Large intestine (tissue), 3 donors: ENCODE data around the gene SCRN1. TPM values are rescaled to one million over a fixed set of nuclear protein-coding genes. Genes with fewer than 3 reads are reported as not detected.
"Not testable (repeated sequence)": the region's sequence is repeated elsewhere in the genome, so short reads cannot be mapped to it uniquely, and the experiment has no call there.

Source experiments
- DNase-seq, 2 donors: peaks; one replicate each; pipeline versions ENCODE4 v3.0.0 to v3.0.0-alpha.2; 2013
- H3K27ac ChIP-seq: one replicate; pipeline ENCODE4 v1.5.1; 2013; ENCODE audit warnings: low read length
- H3K27me3 ChIP-seq: 2 replicates; pipeline ENCODE4 v1.6.1; 2013; ENCODE audit warnings: low read length; ENCODE audit not compliant: control insufficient read depth, insufficient read depth
- H3K36me3 ChIP-seq: 2 replicates; pipeline ENCODE4 v1.6.1; 2013; ENCODE audit warnings: low read length; ENCODE audit not compliant: control insufficient read depth, insufficient read depth
- H3K4me1 ChIP-seq: one replicate; pipeline ENCODE4 v1.6.1; 2013; ENCODE audit warnings: low read length; ENCODE audit not compliant: control insufficient read depth, insufficient read depth
- H3K4me3 ChIP-seq: one replicate; pipeline ENCODE4 v1.5.1; 2013; ENCODE audit warnings: low read length
- H3K9me3 ChIP-seq: one replicate; pipeline ENCODE4 v1.6.1; 2013; ENCODE audit warnings: mild to moderate bottlenecking, low read depth, low read length, moderate library complexity; ENCODE audit not compliant: control insufficient read depth
- WGBS: methylation state at CpG from one replicate; pipeline ENCODE4 v1.1.5; 2013; ENCODE audit warnings: low lambda C conversion rate; ENCODE audit not compliant: insufficient coverage; 5-methylcytosine and 5-hydroxymethylcytosine counted together
- polyA plus RNA-seq: library from polyadenylated mRNA; unstranded; fragments of 120-200 nt; gene quantifications from one replicate; pipeline ENCODE4 v1.2.1, GENCODE V29; 2013

The SCRN1 gene
- polyA plus RNA-seq, 1 donor: 25.2 TPM

- H3K4me3 ChIP-seq: no peak overlapping the region
- H3K27me3 ChIP-seq: no peaks in the 10 kb centered on the region
- WGBS: no CpG with 5 or more reads among the region's 4 CpGs
- H3K27ac ChIP-seq: no peak overlapping the region
- H3K36me3 ChIP-seq: peaks cover 28% of the 10 kb centered on the region
- DNase-seq: no peak
- no peaks in the 10 kb centered on the region for H3K4me1 ChIP-seq
- no peaks in the 10 kb centered on the region for H3K9me3 ChIP-seq
Measured at GRCh38 chr7:29891766-29892165, 97.8 kb downstream of the SCRN1 start.

DNA sequence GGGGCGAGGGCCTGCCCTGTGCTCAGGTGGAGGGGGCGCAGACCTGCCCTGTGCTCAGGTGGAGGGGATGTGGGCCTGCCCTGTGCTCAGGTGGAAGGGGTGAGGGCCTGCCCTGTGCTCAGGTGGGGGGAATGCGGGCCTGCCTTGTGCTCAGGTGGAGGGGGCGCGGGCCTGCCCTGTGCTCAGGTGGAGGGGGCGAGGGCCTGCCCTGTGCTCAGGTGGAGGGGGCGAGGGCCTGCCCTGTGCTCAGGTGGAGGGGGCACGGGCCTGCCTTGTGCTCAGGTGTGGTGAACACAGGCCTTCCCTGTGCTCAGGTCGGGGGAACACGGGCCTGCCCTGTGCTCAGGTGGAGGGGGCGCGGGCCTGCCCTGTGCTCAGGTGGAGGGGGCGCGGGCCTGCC lies 98.8 kb downstream of the SCRN1 start:
- not testable (repeated sequence) for H3K4me1 ChIP-seq, H3K27me3 ChIP-seq, H3K4me3 ChIP-seq, H3K27ac ChIP-seq, H3K9me3 ChIP-seq, DNase-seq
- peaks cover 30% of the 10 kb centered on the region for H3K36me3 ChIP-seq
- no CpG with 5 or more reads among the region's 14 CpGs for WGBS

DNA sequence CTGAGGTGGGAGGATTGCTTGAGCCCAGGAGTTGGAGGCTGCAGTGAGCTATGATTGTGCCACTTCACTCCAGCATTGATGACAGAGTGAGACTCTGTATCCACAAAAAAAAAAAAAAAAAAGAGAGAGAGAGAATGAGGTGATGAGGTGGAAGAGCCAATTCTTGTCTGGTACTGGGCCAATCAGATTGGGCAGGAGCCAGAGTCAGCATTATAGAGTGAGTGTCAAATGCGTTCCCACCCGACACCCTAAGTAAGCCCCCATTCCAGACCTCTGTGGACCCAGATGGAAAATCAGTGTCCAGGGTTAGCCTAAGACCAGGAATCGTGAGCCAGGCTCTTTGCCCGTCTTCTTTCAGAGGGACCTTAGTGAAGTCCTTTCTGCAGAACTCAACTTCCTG lies 99.3 kb downstream of the SCRN1 start:
- no peaks in the 10 kb centered on the region for H3K4me1 ChIP-seq
- H3K9me3 ChIP-seq: no peaks in the 10 kb centered on the region
- no peaks in the 10 kb centered on the region for H3K27me3 ChIP-seq
- no peak for DNase-seq
- H3K27ac ChIP-seq: no peak overlapping the region
- no CpG with 5 or more reads among the region's 4 CpGs for WGBS
- no peak overlapping the region for H3K4me3 ChIP-seq
- peaks cover 30% of the 10 kb centered on the region for H3K36me3 ChIP-seq

- no peaks in the 10 kb centered on the region for H3K4me1 ChIP-seq
- H3K4me3 ChIP-seq: no peak overlapping the region
- WGBS: no CpG with 5 or more reads among the region's 5 CpGs
Measured at GRCh38 chr7:29889288-29889687, 100.3 kb downstream of the SCRN1 start.

GRCh38 chr7:29888006-29888405 lies 101.6 kb downstream of the SCRN1 start:
- H3K9me3 ChIP-seq: no peaks in the 10 kb centered on the region
- peaks cover 3% of the 10 kb centered on the region for H3K27me3 ChIP-seq
- peaks cover 28% of the 10 kb centered on the region for H3K36me3 ChIP-seq
- DNase-seq: no peak
- no peak overlapping the region for H3K4me3 ChIP-seq
- no peaks in the 10 kb centered on the region for H3K4me1 ChIP-seq
- no CpG with 5 or more reads among the region's 7 CpGs for WGBS
- H3K27ac ChIP-seq: no peak overlapping the region

More at GRCh38 chr7:29889288-29889687, 100.3 kb downstream of the SCRN1 start:
- DNase-seq: no peak
- peaks cover 30% of the 10 kb centered on the region for H3K36me3 ChIP-seq
- no peak overlapping the region for H3K27ac ChIP-seq
- no peaks in the 10 kb centered on the region for H3K9me3 ChIP-seq
- H3K27me3 ChIP-seq: no peaks in the 10 kb centered on the region

DNA sequence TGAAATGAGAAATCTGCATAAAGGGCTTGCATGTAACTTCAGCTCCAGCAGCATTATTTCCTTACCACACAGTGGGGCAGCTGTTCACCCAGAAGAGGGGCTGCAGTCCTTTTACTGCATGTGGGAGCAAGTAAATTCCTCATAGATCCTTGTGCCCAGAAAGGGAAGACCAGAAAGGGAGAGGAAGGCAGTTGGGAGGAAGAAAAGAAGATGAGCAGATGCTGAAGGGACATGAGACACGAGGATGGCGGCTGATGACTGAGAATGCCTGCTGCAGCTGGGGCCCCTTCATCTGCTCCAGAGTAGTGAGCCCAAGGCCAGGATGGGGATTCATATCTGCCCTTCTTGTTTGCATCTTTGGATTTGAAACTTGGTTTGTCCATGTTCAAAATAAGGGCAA lies 102.8 kb downstream of the SCRN1 start:
- WGBS: no CpG with 5 or more reads among the region's 2 CpGs
- Histone ChIP-seq H3K4me1 (no peaks in the 10 kb centered on the region), H3K27me3 (peaks cover 3% of the 10 kb centered on the region), H3K36me3 (peaks cover 24% of the 10 kb centered on the region), H3K27ac (no peak overlapping the region), H3K4me3 (no peak overlapping the region), H3K9me3 (no peaks in the 10 kb centered on the region)
- DNase-seq: no peak

GRCh38 chr7:29885626-29886025 lies 104.0 kb downstream of the SCRN1 start:
- Histone ChIP-seq H3K4me1 (no peaks in the 10 kb centered on the region), H3K9me3 (no peaks in the 10 kb centered on the region), H3K27ac (no peak overlapping the region), H3K27me3 (peaks cover 3% of the 10 kb centered on the region), H3K4me3 (no peak overlapping the region), H3K36me3 (peaks cover 28% of the 10 kb centered on the region)
- 86% methylated on average over 2 of the region's 3 CpGs for WGBS
- DNase-seq: no peak

GRCh38 chr7:29884399-29885272 lies 105.0 kb downstream of the SCRN1 start:
- Histone ChIP-seq H3K9me3 (no peaks in the 10 kb centered on the region), H3K27me3 (peaks cover 3% of the 10 kb centered on the region), H3K36me3 (peaks cover 29% of the 10 kb centered on the region), H3K27ac (no peak overlapping the region), H3K4me3 (no peak overlapping the region), H3K4me1 (no peaks in the 10 kb centered on the region)
- 50% methylated on average over 2 of the region's 28 CpGs for WGBS
- no peak for DNase-seq

GRCh38 chr7:29883462-29884398 lies 105.9 kb downstream of the SCRN1 start:
- no peaks in the 10 kb centered on the region for H3K9me3 ChIP-seq
- no CpG with 5 or more reads among the region's 46 CpGs for whole genome bisulfite sequencing
- no peaks in the 10 kb centered on the region for H3K4me1 ChIP-seq
- H3K36me3 ChIP-seq: peaks cover 24% of the 10 kb centered on the region
- no peak overlapping the region for H3K4me3 ChIP-seq
- no peak for DNase-seq
- H3K27ac ChIP-seq: no peak overlapping the region
- H3K27me3 ChIP-seq: peaks cover 3% of the 10 kb centered on the region

DNA sequence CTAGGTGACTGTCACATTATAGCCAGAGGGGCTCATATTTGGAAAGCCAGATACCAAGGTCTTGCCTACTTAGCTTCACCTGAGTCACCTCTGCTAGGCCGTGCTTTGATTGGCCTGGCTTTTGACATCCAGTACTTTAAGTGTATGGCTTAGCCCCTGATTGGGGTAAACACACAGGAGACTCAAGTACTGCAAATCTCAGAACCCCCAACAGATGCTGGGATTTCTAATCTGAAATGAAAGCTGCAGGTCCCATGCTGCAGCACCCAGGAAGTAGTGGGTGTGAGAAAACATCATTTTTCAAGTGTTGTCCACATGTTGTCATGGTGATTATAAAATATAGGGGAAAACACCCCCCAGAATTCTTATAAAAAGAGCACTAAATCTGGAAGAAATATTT lies 107.1 kb downstream of the SCRN1 start:
- Histone ChIP-seq H3K27ac (no peak overlapping the region), H3K9me3 (no peaks in the 10 kb centered on the region), H3K27me3 (peaks cover 3% of the 10 kb centered on the region), H3K4me1 (no peaks in the 10 kb centered on the region), H3K4me3 (no peak overlapping the region), H3K36me3 (peaks cover 16% of the 10 kb centered on the region)
- DNase-seq: no peak
- no CpG with 5 or more reads among the region's 1 CpG for WGBS
